Right hindlimb (tissue), 1 donor: ENCODE results near the gene ZNF688.

Source experiments
- DNase-seq: peaks from one replicate; pipeline ENCODE4 v3.0.0-alpha.2; 2018

The ZNF688 gene

DNA sequence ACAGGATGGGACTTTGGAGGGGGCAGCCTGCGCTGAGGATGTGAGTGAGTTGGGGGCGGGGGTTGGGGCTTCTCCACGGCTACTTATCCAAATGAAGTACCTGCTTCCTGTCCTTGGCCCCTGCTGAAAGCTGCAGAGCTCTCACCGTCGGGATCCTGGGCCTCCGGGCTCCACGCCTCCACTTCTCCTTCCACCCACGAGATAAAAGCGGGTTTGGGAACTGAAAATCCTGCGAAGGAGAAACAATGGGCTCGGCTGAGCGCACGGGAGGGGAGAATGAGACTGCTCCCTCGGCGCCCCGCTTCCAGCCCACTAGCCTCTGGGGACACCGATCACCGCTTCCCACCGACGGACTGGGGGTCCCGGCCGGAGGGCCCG is 13.5 kb upstream of the ZNF688 start:
- DNase-seq = no peak

GRCh38 chr16:30582611-30583340 is 11.3 kb upstream of the ZNF688 start:
- DNase-seq = no peak

- no peak for DNase-seq
Observed at GRCh38 chr16:30581457-30581856, 9.9 kb upstream of the ZNF688 start.

- DNase-seq = no peak
Observed at GRCh38 chr16:30574678-30575077, 3.2 kb upstream of the ZNF688 start.

- peak; percentile 66 for DNase-seq
Observed at GRCh38 chr16:30570636-30571444, 674 bp downstream of the ZNF688 start.

DNA sequence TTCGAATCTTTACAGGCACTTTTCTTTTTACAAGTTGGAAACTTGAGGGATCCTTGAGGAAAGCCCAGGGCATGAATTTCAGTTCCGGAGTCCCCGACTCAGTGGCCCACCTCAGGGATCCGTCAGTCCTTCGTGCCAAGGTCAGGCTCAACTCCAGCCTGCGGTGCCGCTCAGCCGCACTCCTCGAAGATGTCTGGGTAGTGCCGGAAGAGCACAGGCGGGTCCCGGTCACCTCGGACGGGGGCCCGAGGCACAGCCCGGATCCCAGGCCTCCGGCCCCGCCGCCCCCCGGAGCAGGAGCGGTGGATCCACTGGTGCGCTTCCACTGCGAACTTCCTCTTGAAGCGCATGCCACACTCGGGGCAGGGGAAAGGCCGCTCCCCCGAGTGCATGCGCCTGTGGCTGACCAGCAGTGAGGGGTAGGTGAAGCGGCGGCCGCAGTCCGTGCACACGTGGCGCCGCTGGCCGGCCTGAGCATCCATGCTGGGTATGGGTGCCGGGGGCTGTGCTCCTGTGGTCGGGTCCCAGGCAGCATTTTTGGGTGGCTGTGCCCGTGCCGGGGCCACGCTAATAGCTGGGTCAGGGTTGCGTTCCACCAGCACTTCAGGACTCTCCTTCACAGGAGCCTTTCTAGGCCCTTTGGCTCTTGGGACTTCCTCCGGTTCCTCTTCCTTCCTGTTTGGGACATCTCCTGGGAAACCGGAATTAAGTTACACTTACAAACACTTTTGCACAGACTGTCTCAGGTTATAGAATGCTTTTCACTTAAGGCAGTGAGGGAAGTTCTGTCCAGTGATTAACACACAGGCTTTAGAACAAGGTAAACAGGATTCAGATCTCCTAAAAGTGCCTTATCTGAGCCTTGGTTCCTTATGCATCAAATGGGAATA is 1.5 kb downstream of the ZNF688 start:
- no peak for DNase-seq

DNA sequence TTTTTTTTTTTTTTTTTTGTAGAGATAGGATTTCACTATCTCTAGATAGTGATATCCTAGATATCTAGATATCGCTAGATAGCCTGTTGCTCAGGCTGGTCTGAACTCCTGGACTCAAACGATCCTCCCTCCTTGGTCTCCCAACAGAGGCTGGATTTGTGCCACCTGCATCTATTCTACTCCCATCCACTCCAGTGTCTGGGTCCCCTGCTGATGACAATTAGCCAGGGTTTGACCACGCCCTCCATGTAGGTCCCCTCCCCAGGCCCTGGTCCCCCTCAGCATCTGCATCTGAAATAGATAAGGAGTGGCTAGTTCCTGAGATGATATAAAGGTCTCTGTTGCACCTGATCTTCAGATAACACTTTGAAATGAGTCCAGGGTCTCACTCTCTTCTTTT is 2.2 kb downstream of the ZNF688 start:
- no peak for DNase-seq

GRCh38 chr16:30567991-30568638 is 3.4 kb downstream of the ZNF688 start:
- DNase-seq = no peak

DNA sequence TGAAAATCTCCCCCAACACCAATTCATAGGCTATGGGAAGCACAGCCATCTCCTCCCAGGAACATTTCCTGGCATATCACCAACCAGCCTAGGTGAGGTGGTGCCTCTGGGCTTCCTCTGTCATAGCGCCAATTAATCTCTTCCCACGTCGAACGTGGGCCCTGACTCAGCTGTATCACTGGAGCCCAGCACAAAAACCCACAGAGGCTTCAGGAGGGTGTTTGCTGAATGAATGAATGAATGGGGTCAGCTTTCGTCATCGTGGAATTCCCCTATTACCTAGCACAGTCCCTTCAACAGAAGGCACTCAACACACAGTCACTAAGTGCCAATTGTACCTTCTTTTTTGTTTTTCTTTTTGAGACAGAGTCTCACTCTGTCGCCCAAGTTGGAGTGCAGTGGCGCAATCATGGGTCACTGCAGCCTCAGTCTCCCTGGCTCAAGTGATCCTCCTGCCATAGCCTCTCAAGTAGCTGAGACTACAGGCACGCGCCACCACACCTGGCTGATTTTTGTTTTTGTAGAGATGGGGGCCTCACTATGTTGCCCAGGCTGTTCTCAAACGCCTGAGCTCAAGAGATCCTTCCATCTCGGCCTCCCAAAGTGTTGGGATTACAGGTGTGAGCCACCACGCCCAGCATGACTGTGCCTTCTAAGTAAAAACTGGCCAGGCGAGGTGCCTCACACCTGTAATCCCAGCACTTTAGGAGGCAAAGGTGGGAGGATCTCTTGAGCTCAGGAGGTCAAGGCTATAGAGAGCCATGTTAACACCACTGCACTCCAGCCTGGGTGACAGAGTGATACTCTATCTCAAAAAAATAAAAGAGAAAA is 4.1 kb downstream of the ZNF688 start:
- no peak for DNase-seq

- DNase-seq = no peak
Observed at GRCh38 chr16:30566531-30566930, 5.0 kb downstream of the ZNF688 start.

- no peak for DNase-seq
Observed at GRCh38 chr16:30565984-30566383, 5.5 kb downstream of the ZNF688 start.

DNA sequence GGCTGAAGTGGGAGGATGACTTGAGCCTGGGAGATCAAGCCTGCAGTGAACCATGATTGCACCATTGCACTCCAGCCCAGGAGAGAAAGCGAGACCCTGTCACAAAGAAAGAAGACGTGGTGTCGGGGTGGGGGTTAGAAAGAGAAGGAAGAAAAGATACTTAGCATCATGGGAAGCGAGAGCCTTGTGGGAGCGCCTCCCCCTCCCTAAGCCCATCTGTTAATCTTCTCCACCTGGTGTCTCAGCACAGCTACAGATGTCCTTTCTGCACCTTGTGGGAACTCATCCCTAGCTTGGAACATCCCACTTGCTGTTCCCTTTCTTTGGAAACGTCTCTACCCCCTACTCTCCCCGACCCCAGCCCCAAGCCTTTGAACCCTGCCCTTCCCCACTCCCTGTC is 6.0 kb downstream of the ZNF688 start:
- no peak for DNase-seq

- DNase-seq = no peak
Observed at GRCh38 chr16:30562021-30562420, 9.5 kb downstream of the ZNF688 start.

GRCh38 chr16:30561089-30561816 is 10.3 kb downstream of the ZNF688 start:
- no peak for DNase-seq

- no peak for DNase-seq
Observed at GRCh38 chr16:30559690-30560089, 11.8 kb downstream of the ZNF688 start.

DNA sequence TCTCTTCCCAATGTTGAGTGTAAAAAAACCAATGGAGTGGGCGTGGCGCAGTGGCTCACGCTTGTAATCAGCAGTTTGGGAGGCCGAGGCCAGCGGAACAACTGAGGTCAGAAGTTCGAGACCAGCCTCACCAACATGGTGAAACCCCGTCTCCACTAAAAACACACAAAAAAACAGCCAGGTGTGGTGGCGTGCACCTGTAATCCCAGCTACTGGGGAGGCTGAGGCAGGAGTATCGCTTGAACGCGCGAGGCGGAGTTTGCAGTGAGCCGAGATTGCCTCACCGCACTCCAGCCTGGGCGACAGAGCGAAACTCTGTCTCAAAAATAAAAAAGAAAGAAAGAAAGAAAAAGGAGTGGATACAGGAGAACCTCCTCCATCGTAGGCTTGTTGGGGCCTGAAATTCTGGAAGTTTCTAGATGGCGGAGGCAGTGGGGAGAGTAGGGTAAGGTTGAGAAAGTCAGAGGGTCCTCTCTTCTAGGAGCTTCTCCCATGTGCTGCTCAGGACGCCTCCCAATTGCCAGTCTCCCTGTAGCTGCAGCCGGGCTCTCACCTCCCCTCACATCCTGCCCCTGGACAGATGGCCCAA is 12.6 kb downstream of the ZNF688 start:
- DNase-seq = no peak

DNA sequence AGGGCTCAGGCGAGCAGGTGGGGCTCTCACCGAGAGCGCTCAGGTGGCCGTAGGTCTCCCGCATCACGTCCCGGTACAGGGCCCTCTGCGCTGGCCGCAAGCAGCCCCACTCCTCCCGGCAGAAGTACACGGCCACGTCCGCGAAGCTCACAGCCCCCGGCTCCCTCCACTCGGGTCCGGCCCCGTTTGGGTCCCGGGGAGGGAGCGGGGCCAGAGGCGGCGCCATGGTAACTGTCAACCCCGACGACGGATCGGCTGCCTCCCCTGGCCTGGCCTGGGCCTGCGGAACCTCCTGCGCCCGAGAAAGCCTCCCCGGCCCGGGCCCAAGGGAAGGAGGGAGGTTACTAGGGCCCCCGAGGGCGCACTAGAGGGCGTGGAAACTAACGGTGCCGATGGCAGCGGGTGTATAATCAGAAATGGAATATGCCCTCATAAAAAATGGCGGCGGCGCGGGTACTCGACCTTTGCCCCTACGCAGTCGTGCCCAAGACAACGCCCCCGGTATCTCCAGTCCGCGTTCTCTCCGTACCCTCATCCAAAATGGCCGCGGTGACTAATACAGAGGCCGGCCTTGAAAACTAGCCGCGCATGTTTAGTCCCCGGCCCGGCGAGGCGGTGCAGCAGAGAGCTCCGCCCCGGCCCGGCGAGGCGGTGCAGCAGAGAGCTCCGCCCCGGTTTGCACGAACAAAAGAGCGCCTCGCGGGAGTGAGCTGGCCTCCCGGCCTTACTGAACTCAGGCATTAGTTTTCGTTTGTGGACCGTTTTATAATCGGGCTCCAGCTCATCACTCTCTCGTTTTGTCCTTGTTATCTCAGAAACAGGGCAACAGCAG is 13.3 kb downstream of the ZNF688 start, which contains the start of gene ZNF764:
Gene ZNF764, minus strand, starts transcription at position 418 of the 832 bp plus-strand sequence. Its CDS starts 192 bp downstream, at position 226.
- DNase-seq = peak; percentile 98

- peak; percentile 42 for DNase-seq
Observed at GRCh38 chr16:30557707-30557956, 13.9 kb downstream of the ZNF688 start.

- DNase-seq = no peak
Observed at GRCh38 chr16:30556125-30556473, 15.4 kb downstream of the ZNF688 start.
